ENCODE results near the gene DNAAF9.

GRCh38 chr20:3452690-3453089 is 45.2 kb upstream of the DNAAF9 start:
- TF ChIP-seq POLR2AphosphoS5 (IDR thresholded peaks at IDR 0.05) (no peak), EP300 (IDR thresholded peaks at IDR 0.05; ENCODE audit: low read depth) (no peak), POLR2A (IDR thresholded peaks at IDR 0.05) (no peak)
- TF ChIP-seq, protein P1, sequence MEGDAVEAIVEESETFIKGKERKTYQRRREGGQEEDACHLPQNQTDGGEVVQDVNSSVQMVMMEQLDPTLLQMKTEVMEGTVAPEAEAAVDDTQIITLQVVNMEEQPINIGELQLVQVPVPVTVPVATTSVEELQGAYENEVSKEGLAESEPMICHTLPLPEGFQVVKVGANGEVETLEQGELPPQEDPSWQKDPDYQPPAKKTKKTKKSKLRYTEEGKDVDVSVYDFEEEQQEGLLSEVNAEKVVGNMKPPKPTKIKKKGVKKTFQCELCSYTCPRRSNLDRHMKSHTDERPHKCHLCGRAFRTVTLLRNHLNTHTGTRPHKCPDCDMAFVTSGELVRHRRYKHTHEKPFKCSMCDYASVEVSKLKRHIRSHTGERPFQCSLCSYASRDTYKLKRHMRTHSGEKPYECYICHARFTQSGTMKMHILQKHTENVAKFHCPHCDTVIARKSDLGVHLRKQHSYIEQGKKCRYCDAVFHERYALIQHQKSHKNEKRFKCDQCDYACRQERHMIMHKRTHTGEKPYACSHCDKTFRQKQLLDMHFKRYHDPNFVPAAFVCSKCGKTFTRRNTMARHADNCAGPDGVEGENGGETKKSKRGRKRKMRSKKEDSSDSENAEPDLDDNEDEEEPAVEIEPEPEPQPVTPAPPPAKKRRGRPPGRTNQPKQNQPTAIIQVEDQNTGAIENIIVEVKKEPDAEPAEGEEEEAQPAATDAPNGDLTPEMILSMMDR (IDR thresholded peaks at IDR 0.05) = no peak
